Measurements from ENCODE around the gene PPFIA1.

Gene PPFIA1

GRCh38 chr11:70270104-70270876 lies at the start of gene PPFIA1:
PPFIA1 (plus strand) TSS chr11:70270690; CDS start chr11:70272173, 1,483 bp downstream.
- Histone ChIP-seq H3K9ac (ENCODE audit: low read length) (peak within 1 kb of the TSS; percentile 72), H3K36me3 (ENCODE audit: control insufficient read depth, low read depth, low read length) (peaks cover 33% of the 10 kb centered on the region), H3K4me3 (ENCODE audit: low read length) (peak within 1 kb of the TSS; percentile 87), H3K9me3 (ENCODE audit: control insufficient read depth, low read depth, low read length) (no peaks in the 10 kb centered on the region), H3K27me3 (ENCODE audit: control insufficient read depth, insufficient read depth, low read length) (peaks cover 10% of the 10 kb centered on the region), H3K4me1 (ENCODE audit: control insufficient read depth, low read depth, low read length) (peaks cover 8% of the 10 kb centered on the region), H3K27ac (ENCODE audit: low read length) (no peak within 1 kb of the TSS)

- Histone ChIP-seq H3K4me3 (ENCODE audit: low read length) (no peak overlapping the region), H3K27me3 (ENCODE audit: control insufficient read depth, insufficient read depth, low read length) (no peaks in the 10 kb centered on the region)
These were observed 49.6 kb upstream of the PPFIA1 start for GRCh38 chr11:70220920-70221319.

GRCh38 chr11:70225681-70226177 lies 44.8 kb upstream of the PPFIA1 start:
- Histone ChIP-seq H3K4me1 (ENCODE audit: control insufficient read depth, low read depth, low read length) (peaks cover 6% of the 10 kb centered on the region), H3K4me3 (ENCODE audit: low read length) (no peak overlapping the region), H3K9me3 (ENCODE audit: control insufficient read depth, low read depth, low read length) (no peaks in the 10 kb centered on the region), H3K9ac (ENCODE audit: low read length) (no peak overlapping the region), H3K27me3 (ENCODE audit: control insufficient read depth, insufficient read depth, low read length) (no peaks in the 10 kb centered on the region), H3K36me3 (ENCODE audit: control insufficient read depth, low read depth, low read length) (no peaks in the 10 kb centered on the region), H3K27ac (ENCODE audit: low read length) (no peak overlapping the region)

More at GRCh38 chr11:70220920-70221319, 49.6 kb upstream of the PPFIA1 start:
- H3K9ac ChIP-seq (ENCODE audit: low read length), result no peak overlapping the region
- no peaks in the 10 kb centered on the region for H3K9me3 ChIP-seq (ENCODE audit: control insufficient read depth, low read depth, low read length)
- H3K4me1 ChIP-seq (ENCODE audit: control insufficient read depth, low read depth, low read length), result peaks cover 9% of the 10 kb centered on the region
- H3K27ac ChIP-seq (ENCODE audit: low read length), result no peak overlapping the region
- no peaks in the 10 kb centered on the region for H3K36me3 ChIP-seq (ENCODE audit: control insufficient read depth, low read depth, low read length)

GRCh38 chr11:70226183-70226582 lies 44.3 kb upstream of the PPFIA1 start:
- peaks cover 6% of the 10 kb centered on the region for H3K4me1 ChIP-seq (ENCODE audit: control insufficient read depth, low read depth, low read length)
- no peak overlapping the region for H3K4me3 ChIP-seq (ENCODE audit: low read length)
- no peaks in the 10 kb centered on the region for H3K9me3 ChIP-seq (ENCODE audit: control insufficient read depth, low read depth, low read length)
- H3K27me3 ChIP-seq (ENCODE audit: control insufficient read depth, insufficient read depth, low read length), result no peaks in the 10 kb centered on the region
- H3K36me3 ChIP-seq (ENCODE audit: control insufficient read depth, low read depth, low read length), result no peaks in the 10 kb centered on the region
- H3K9ac ChIP-seq (ENCODE audit: low read length), result no peak overlapping the region
- H3K27ac ChIP-seq (ENCODE audit: low read length), result no peak overlapping the region

- Histone ChIP-seq H3K4me3 (ENCODE audit: low read length) (no peak overlapping the region), H3K9me3 (ENCODE audit: control insufficient read depth, low read depth, low read length) (no peaks in the 10 kb centered on the region), H3K27me3 (ENCODE audit: control insufficient read depth, insufficient read depth, low read length) (no peaks in the 10 kb centered on the region), H3K36me3 (ENCODE audit: control insufficient read depth, low read depth, low read length) (no peaks in the 10 kb centered on the region), H3K4me1 (ENCODE audit: control insufficient read depth, low read depth, low read length) (peaks cover 6% of the 10 kb centered on the region), H3K27ac (ENCODE audit: low read length) (no peak overlapping the region), H3K9ac (ENCODE audit: low read length) (no peak overlapping the region)
These were observed 43.5 kb upstream of the PPFIA1 start for GRCh38 chr11:70226967-70227366.

- Histone ChIP-seq H3K9ac (ENCODE audit: low read length) (no peak overlapping the region), H3K4me3 (ENCODE audit: low read length) (no peak overlapping the region), H3K9me3 (ENCODE audit: control insufficient read depth, low read depth, low read length) (no peaks in the 10 kb centered on the region), H3K4me1 (ENCODE audit: control insufficient read depth, low read depth, low read length) (peaks cover 6% of the 10 kb centered on the region), H3K27me3 (ENCODE audit: control insufficient read depth, insufficient read depth, low read length) (no peaks in the 10 kb centered on the region), H3K36me3 (ENCODE audit: control insufficient read depth, low read depth, low read length) (no peaks in the 10 kb centered on the region), H3K27ac (ENCODE audit: low read length) (no peak overlapping the region)
These were observed 40.8 kb upstream of the PPFIA1 start for GRCh38 chr11:70229737-70230136.

GRCh38 chr11:70230151-70230839 lies 40.2 kb upstream of the PPFIA1 start:
- peaks cover 6% of the 10 kb centered on the region for H3K4me1 ChIP-seq (ENCODE audit: control insufficient read depth, low read depth, low read length)
- H3K36me3 ChIP-seq (ENCODE audit: control insufficient read depth, low read depth, low read length), result no peaks in the 10 kb centered on the region
- no peak overlapping the region for H3K4me3 ChIP-seq (ENCODE audit: low read length)
- no peaks in the 10 kb centered on the region for H3K9me3 ChIP-seq (ENCODE audit: control insufficient read depth, low read depth, low read length)
- H3K27me3 ChIP-seq (ENCODE audit: control insufficient read depth, insufficient read depth, low read length), result no peaks in the 10 kb centered on the region
- no peak overlapping the region for H3K27ac ChIP-seq (ENCODE audit: low read length)
- H3K9ac ChIP-seq (ENCODE audit: low read length), result no peak overlapping the region

GRCh38 chr11:70230840-70231710 lies 39.4 kb upstream of the PPFIA1 start:
- no peaks in the 10 kb centered on the region for H3K27me3 ChIP-seq (ENCODE audit: control insufficient read depth, insufficient read depth, low read length)
- no peak overlapping the region for H3K9ac ChIP-seq (ENCODE audit: low read length)
- H3K4me1 ChIP-seq (ENCODE audit: control insufficient read depth, low read depth, low read length), result peaks cover 6% of the 10 kb centered on the region

GRCh38 chr11:70233034-70233433 lies 37.5 kb upstream of the PPFIA1 start:
- Histone ChIP-seq H3K36me3 (ENCODE audit: control insufficient read depth, low read depth, low read length) (no peaks in the 10 kb centered on the region), H3K4me3 (ENCODE audit: low read length) (no peak overlapping the region), H3K27ac (ENCODE audit: low read length) (no peak overlapping the region), H3K9ac (ENCODE audit: low read length) (no peak overlapping the region), H3K9me3 (ENCODE audit: control insufficient read depth, low read depth, low read length) (no peaks in the 10 kb centered on the region), H3K4me1 (ENCODE audit: control insufficient read depth, low read depth, low read length) (no peaks in the 10 kb centered on the region), H3K27me3 (ENCODE audit: control insufficient read depth, insufficient read depth, low read length) (no peaks in the 10 kb centered on the region)

More at GRCh38 chr11:70230840-70231710, 39.4 kb upstream of the PPFIA1 start:
- Histone ChIP-seq H3K4me3 (ENCODE audit: low read length) (no peak overlapping the region), H3K36me3 (ENCODE audit: control insufficient read depth, low read depth, low read length) (no peaks in the 10 kb centered on the region), H3K9me3 (ENCODE audit: control insufficient read depth, low read depth, low read length) (no peaks in the 10 kb centered on the region), H3K27ac (ENCODE audit: low read length) (no peak overlapping the region)

- Histone ChIP-seq H3K9me3 (ENCODE audit: control insufficient read depth, low read depth, low read length) (no peaks in the 10 kb centered on the region), H3K4me3 (ENCODE audit: low read length) (no peak overlapping the region), H3K4me1 (ENCODE audit: control insufficient read depth, low read depth, low read length) (no peaks in the 10 kb centered on the region), H3K9ac (ENCODE audit: low read length) (no peak overlapping the region), H3K27ac (ENCODE audit: low read length) (no peak overlapping the region), H3K27me3 (ENCODE audit: control insufficient read depth, insufficient read depth, low read length) (no peaks in the 10 kb centered on the region), H3K36me3 (ENCODE audit: control insufficient read depth, low read depth, low read length) (no peaks in the 10 kb centered on the region)
These were observed 37.0 kb upstream of the PPFIA1 start for GRCh38 chr11:70233511-70233934.

- no peaks in the 10 kb centered on the region for H3K36me3 ChIP-seq (ENCODE audit: control insufficient read depth, low read depth, low read length)
- no peaks in the 10 kb centered on the region for H3K4me1 ChIP-seq (ENCODE audit: control insufficient read depth, low read depth, low read length)
- H3K4me3 ChIP-seq (ENCODE audit: low read length), result no peak overlapping the region
- no peak overlapping the region for H3K9ac ChIP-seq (ENCODE audit: low read length)
- no peak overlapping the region for H3K27ac ChIP-seq (ENCODE audit: low read length)
- no peaks in the 10 kb centered on the region for H3K27me3 ChIP-seq (ENCODE audit: control insufficient read depth, insufficient read depth, low read length)
- H3K9me3 ChIP-seq (ENCODE audit: control insufficient read depth, low read depth, low read length), result no peaks in the 10 kb centered on the region
These were observed 36.5 kb upstream of the PPFIA1 start for GRCh38 chr11:70233962-70234361.
